ENCODE measurements around the gene SEC14L6. TPM values are rescaled to one million over a fixed set of nuclear protein-coding genes. Genes with fewer than 3 reads are reported as not detected.

The SEC14L6 gene
- total RNA-seq, 1 experiment from 2014 or later: not detected

DNA sequence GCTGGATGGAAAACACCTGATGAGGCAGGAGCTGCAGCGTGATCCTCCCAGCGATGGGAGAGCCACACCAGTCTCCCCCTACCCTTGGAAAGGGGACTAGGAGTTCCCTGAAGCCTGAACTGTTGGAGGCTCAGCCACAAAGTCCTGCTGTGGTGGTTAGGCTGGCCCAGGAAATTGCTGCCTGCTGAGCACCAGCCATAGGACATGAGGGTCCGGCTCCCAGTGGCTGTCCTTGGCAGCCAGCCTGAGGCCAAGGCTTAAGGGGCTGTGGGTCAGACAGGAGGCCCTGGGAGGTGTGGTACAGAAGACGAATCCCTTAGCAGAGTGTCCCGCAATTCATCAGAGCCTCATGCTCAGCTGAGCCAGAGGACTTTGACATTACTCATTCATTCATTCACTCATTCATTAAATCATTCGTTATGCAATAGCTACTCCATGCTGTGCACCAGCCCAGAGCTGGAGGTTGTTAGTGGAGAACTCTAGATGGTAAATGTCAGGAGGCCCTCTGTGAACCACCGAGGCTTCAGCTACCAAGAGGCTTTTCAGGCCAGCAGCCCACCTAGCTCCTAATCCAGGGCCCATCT lies 26.6 kb downstream of the SEC14L6 start:
- ChIA-PET CTCF (interaction anchor here (0.6 kb wide), 1 partner anchor 121 kb away, joined by 4 read pairs; no protein-coding TSS in a partner anchor), POLR2A (no interaction called here)
- no peak overlapping the region for H3K27ac ChIP-seq (ENCODE audit: low read length)
- no peak for ATAC-seq
- intact Hi-C loops (cut with micrococcal nuclease; ENCODE audit: unreplicated experiment) (no loop called here), in situ Hi-C loops (cut with HindIII; ENCODE audit: low pct_unique_long_range_greater_than_20kb, low sequenced_read_pairs) (no loop called here)
- no peak overlapping the region for H3K4me3 ChIP-seq (ENCODE audit: low read depth in 2 of 2, low read length in 2 of 2)
- no peaks in the 10 kb centered on the region for H3K36me3 ChIP-seq (ENCODE audit: control insufficient read depth, insufficient read depth, low read length)
- H3K9me3 ChIP-seq (ENCODE audit: control insufficient read depth, insufficient read depth, low read depth, low read length): no peaks in the 10 kb centered on the region
- no TSS peak for BruUV-seq (replicated peaks)
- no peaks in the 10 kb centered on the region for H3K4me1 ChIP-seq (ENCODE audit: control insufficient read depth, insufficient read depth, low read length)
- DNase-seq (ENCODE audit: low read depth, low spot score): no peak
- no peaks in the 10 kb centered on the region for H3K27me3 ChIP-seq (ENCODE audit: control insufficient read depth, insufficient read depth, low read length)
- TF ChIP-seq TCF7L2 (IDR thresholded peaks at IDR 0.05; ENCODE audit: low read depth, low read length): no peak
- TF ChIP-seq, protein P1, sequence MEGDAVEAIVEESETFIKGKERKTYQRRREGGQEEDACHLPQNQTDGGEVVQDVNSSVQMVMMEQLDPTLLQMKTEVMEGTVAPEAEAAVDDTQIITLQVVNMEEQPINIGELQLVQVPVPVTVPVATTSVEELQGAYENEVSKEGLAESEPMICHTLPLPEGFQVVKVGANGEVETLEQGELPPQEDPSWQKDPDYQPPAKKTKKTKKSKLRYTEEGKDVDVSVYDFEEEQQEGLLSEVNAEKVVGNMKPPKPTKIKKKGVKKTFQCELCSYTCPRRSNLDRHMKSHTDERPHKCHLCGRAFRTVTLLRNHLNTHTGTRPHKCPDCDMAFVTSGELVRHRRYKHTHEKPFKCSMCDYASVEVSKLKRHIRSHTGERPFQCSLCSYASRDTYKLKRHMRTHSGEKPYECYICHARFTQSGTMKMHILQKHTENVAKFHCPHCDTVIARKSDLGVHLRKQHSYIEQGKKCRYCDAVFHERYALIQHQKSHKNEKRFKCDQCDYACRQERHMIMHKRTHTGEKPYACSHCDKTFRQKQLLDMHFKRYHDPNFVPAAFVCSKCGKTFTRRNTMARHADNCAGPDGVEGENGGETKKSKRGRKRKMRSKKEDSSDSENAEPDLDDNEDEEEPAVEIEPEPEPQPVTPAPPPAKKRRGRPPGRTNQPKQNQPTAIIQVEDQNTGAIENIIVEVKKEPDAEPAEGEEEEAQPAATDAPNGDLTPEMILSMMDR (IDR thresholded peaks at IDR 0.05): no peak

DNA sequence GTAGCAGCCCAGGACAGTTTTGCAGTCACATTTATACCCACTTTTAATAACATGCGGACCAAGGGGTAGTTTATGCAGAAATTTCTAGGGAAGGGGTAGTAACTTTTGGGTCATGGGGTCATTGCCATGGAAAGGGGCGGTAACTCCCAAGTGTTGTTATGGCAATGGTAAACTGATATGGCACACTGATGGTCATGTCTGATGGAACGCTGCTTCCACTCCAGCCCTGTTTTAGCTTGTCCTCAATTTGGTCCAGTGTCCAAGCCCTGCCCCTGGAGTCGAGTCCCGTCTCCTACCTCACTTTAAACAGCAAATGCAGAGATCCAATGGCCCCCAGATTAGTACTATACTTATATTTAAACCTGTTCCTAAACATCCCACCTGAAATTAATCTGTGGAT lies 29.8 kb downstream of the SEC14L6 start:
- no TSS peak for BruUV-seq (replicated peaks)
- CTCF ChIA-PET: no interaction called here
- Histone ChIP-seq H3K27ac (ENCODE audit: low read length) (no peak overlapping the region), H3K4me1 (ENCODE audit: control insufficient read depth, insufficient read depth, low read length) (no peaks in the 10 kb centered on the region), H3K27me3 (ENCODE audit: control insufficient read depth, insufficient read depth, low read length) (no peaks in the 10 kb centered on the region), H3K4me3 (ENCODE audit: low read depth in 2 of 2, low read length in 2 of 2) (no peak overlapping the region), H3K9me3 (ENCODE audit: control insufficient read depth, insufficient read depth, low read depth, low read length) (no peaks in the 10 kb centered on the region), H3K36me3 (ENCODE audit: control insufficient read depth, insufficient read depth, low read length) (no peaks in the 10 kb centered on the region)
- in situ Hi-C loops (cut with HindIII; ENCODE audit: low pct_unique_long_range_greater_than_20kb, low sequenced_read_pairs) (no loop called here), intact Hi-C loops (cut with micrococcal nuclease; ENCODE audit: unreplicated experiment) (no loop called here)
- DNase-seq (ENCODE audit: low read depth, low spot score) (no peak), ATAC-seq (no peak)
- POLR2A ChIA-PET: interaction anchor here (0.5 kb wide), 1 partner anchor 10 kb away, joined by 10 read pairs; no protein-coding TSS in a partner anchor
- TF ChIP-seq POLR2AphosphoS5 (IDR thresholded peaks at IDR 0.05; ENCODE audit: low read depth, low read length): no peak
- no peak for TF ChIP-seq SIN3A (IDR thresholded peaks at IDR 0.05; ENCODE audit: borderline replicate concordance, insufficient read depth, low read depth, low read length)
- TF ChIP-seq, protein P2, sequence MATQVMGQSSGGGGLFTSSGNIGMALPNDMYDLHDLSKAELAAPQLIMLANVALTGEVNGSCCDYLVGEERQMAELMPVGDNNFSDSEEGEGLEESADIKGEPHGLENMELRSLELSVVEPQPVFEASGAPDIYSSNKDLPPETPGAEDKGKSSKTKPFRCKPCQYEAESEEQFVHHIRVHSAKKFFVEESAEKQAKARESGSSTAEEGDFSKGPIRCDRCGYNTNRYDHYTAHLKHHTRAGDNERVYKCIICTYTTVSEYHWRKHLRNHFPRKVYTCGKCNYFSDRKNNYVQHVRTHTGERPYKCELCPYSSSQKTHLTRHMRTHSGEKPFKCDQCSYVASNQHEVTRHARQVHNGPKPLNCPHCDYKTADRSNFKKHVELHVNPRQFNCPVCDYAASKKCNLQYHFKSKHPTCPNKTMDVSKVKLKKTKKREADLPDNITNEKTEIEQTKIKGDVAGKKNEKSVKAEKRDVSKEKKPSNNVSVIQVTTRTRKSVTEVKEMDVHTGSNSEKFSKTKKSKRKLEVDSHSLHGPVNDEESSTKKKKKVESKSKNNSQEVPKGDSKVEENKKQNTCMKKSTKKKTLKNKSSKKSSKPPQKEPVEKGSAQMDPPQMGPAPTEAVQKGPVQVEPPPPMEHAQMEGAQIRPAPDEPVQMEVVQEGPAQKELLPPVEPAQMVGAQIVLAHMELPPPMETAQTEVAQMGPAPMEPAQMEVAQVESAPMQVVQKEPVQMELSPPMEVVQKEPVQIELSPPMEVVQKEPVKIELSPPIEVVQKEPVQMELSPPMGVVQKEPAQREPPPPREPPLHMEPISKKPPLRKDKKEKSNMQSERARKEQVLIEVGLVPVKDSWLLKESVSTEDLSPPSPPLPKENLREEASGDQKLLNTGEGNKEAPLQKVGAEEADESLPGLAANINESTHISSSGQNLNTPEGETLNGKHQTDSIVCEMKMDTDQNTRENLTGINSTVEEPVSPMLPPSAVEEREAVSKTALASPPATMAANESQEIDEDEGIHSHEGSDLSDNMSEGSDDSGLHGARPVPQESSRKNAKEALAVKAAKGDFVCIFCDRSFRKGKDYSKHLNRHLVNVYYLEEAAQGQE (IDR thresholded peaks at IDR 0.05; ENCODE audit: insufficient read depth in 1 of 2, low read depth in 2 of 2, low read length in 1 of 2): no peak
- TF ChIP-seq, protein P1 (IDR thresholded peaks at IDR 0.05): no peak
- no peak for TF ChIP-seq TCF7L2 (IDR thresholded peaks at IDR 0.05; ENCODE audit: low read depth, low read length)

Data from Panc1 (cell line).